Lower lobe of right lung (tissue), 2 donors: ENCODE data around the gene PLA2R1. TPM values are rescaled to one million over a fixed set of nuclear protein-coding genes. Genes with fewer than 3 reads are reported as not detected.

Source experiments
- ATAC-seq, 2 donors: fragments of 200-7000 bp; cut with Tn5 transposase; one replicate each; pipeline ENCODE4 v1.9.1; 2020 to 2022; ENCODE audit warnings: mild to moderate bottlenecking in 2 of 2, moderate library complexity in 2 of 2
- DNase-seq: peaks from one replicate; pipeline ENCODE4 v3.0.0-alpha.2; 2020
- H3K27ac ChIP-seq: fragments of 200-600 bp; one replicate; pipeline ENCODE4 v1.8.0; 2022
- H3K27me3 ChIP-seq: fragments of 200-600 bp; one replicate; pipeline ENCODE4 v1.8.0; 2022; ENCODE audit warnings: low read depth
- H3K36me3 ChIP-seq: fragments of 200-600 bp; one replicate; pipeline ENCODE4 v1.8.0; 2022; ENCODE audit warnings: mild to moderate bottlenecking
- H3K4me1 ChIP-seq: fragments of 200-600 bp; one replicate; pipeline ENCODE4 v1.8.0; 2022
- H3K4me3 ChIP-seq: fragments of 200-600 bp; one replicate; pipeline ENCODE4 v1.8.0; 2022; ENCODE audit warnings: mild to moderate bottlenecking
- H3K9me3 ChIP-seq: fragments of 200-600 bp; one replicate; pipeline ENCODE4 v1.8.0; 2022
- intact Hi-C: fragments of 100-400 bp; cut with DNase I; formaldehyde crosslinking; loops from one replicate; pipeline ENCODE4 v1.11.0; 2022
- total RNA-seq: library from RNA; stranded (reverse); fragmentation: NEBNext Ultra II Directional; extraction: Animal tissue kit (Norgen Biotek cat#: 25700); gene quantifications from one replicate; pipeline ENCODE4 v1.2.1, GENCODE V29; 2021
- TF ChIP-seq, protein P1 (sequence below): fragments of 200-600 bp; IDR thresholded peaks from one replicate; pipeline ENCODE4 v1.8.0; 2022; ENCODE audit warnings: antibody characterized with exemption, mild to moderate bottlenecking
- donor health status: DM: no; HTN: yes; CAD: no; lungs with severe emphysema.

Gene PLA2R1
- total RNA-seq, 1 donor from 2014 or later, result 5.6 TPM

DNA sequence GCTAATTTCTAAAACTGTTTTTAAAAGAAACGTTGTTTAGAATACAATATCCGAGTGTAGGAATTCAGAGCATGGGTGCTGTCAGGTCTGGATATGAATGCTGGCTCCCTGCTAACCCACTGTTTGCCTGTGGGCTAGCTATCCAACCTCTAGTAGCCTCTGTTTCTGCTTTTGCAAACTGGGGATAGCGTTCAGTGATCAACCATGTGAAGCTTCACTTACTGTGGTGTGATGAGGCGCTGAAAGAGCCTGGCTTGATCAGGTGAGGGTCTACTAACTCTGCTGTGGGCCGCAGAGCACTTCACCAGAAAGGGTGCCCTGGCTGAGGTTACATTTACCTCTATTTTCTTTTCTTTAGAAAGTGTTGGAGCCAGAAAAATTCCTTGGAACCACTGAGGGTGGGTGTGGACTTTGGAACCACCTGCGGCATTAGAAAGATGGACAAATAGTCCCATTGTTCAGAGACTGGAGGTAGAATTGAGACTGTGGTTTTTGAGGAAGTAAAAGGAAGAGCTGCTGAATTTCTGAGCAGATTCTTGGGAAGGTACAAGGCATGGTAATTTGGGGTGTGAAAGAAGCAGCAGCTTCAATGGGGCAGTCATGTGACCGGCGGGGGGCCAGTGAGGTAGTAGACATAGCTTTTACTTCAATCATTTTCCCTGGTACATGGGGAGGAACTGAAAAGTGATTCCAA is 168.1 kb downstream of the PLA2R1 start:
- TF ChIP-seq, protein P1, sequence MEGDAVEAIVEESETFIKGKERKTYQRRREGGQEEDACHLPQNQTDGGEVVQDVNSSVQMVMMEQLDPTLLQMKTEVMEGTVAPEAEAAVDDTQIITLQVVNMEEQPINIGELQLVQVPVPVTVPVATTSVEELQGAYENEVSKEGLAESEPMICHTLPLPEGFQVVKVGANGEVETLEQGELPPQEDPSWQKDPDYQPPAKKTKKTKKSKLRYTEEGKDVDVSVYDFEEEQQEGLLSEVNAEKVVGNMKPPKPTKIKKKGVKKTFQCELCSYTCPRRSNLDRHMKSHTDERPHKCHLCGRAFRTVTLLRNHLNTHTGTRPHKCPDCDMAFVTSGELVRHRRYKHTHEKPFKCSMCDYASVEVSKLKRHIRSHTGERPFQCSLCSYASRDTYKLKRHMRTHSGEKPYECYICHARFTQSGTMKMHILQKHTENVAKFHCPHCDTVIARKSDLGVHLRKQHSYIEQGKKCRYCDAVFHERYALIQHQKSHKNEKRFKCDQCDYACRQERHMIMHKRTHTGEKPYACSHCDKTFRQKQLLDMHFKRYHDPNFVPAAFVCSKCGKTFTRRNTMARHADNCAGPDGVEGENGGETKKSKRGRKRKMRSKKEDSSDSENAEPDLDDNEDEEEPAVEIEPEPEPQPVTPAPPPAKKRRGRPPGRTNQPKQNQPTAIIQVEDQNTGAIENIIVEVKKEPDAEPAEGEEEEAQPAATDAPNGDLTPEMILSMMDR, result no peak
- H3K36me3 ChIP-seq, result no peaks in the 10 kb centered on the region
- DNase-seq (no peak), ATAC-seq (no peak)
- intact Hi-C loops, result no loop called here
- no peak overlapping the region for H3K27ac ChIP-seq
- H3K4me3 ChIP-seq, result no peak overlapping the region
- no peaks in the 10 kb centered on the region for H3K9me3 ChIP-seq
- H3K4me1 ChIP-seq, result no peaks in the 10 kb centered on the region
- no peaks in the 10 kb centered on the region for H3K27me3 ChIP-seq

DNA sequence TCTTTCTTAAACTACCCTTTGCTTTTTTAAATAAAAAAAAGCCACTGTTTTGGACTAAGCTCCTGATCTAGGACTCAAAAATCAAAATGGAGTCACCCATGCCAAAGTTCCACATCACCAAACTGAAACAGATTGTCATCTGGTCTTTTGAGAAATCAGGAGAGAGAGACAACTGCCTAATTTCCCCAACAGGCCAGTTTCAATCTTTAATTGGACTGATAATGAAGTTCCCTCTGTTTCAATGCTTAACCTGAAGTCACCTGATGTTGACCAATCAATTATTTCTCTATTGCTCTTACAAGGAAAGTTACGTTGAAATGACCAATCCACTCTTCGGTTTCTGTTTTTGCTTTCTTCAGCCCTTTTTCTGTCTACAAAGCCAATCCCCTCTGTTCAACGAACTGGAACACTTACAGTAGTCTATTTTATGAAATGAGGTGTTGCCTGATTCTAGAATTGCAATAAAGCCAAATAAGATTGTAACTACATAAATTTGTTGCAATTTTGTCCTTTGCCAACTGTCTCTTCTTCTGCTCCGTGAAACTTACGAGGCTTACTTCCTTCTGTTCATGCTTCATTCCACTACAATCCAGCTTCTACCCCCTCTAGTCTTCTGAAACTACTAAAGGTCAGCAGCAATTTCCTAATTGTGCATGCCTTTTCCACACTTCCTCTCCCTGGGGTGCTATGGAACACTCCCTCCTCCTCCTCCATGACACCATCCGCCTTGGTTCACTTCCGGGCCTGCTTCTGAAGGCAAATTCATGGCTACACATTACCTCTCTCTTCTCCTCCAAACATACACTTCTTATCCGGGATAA is 169.2 kb downstream of the PLA2R1 start:
- ATAC-seq, result peak; percentile 73 to 79
- intact Hi-C loops, result no loop called here

DNA sequence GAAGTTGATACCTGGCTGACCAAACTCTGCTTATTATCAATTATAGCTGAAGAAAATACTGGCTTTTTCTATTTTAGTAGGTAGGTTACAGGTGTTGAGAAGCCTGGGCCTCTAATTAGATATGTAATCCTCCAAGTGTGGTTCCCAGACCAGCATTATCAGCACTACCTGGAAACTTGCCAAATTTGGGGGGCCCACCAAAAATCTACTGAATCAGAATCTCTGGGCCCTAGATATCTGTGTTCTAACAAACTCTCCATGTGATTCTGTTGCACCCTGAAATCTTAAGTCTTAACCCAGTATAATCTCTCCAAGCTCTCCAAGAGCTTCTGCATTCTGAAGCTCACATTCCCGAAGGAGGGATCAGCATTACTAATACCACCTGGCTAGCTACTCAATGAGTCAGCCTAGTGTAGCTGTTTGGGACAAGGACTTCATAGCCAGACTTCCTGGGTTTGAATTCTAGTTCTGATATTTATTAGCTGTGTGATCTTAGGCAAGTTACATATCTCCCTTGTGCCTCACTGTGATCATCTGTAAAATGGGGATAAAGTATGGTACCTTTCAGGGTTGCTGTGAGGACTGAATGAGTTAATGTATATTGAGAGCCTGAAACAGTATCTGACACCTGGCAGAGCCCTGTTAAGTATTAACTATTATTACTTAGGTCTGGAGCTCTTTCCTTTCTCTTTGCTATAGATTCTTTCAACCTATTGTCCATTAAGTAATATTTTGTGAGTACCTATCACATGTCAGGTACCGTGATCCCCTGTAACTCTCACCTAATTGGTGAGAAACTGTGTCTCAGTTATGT is 170.3 kb downstream of the PLA2R1 start:
- no peak for ATAC-seq
- Histone ChIP-seq H3K27ac (no peak overlapping the region), H3K4me3 (no peak overlapping the region), H3K27me3 (no peaks in the 10 kb centered on the region), H3K36me3 (no peaks in the 10 kb centered on the region), H3K4me1 (no peaks in the 10 kb centered on the region), H3K9me3 (no peaks in the 10 kb centered on the region)
- TF ChIP-seq, protein P1, result no peak
- no peak for DNase-seq
- intact Hi-C loops, result no loop called here

More for the DNA sequence above, 169.2 kb downstream of the PLA2R1 start:
- H3K4me1 ChIP-seq, result no peaks in the 10 kb centered on the region
- H3K36me3 ChIP-seq, result no peaks in the 10 kb centered on the region
- no peak for DNase-seq
- H3K27me3 ChIP-seq, result no peaks in the 10 kb centered on the region
- TF ChIP-seq, protein P1, result no peak
- H3K27ac ChIP-seq, result peak overlapping the region; percentile 24
- H3K9me3 ChIP-seq, result no peaks in the 10 kb centered on the region
- H3K4me3 ChIP-seq, result no peak overlapping the region

DNA sequence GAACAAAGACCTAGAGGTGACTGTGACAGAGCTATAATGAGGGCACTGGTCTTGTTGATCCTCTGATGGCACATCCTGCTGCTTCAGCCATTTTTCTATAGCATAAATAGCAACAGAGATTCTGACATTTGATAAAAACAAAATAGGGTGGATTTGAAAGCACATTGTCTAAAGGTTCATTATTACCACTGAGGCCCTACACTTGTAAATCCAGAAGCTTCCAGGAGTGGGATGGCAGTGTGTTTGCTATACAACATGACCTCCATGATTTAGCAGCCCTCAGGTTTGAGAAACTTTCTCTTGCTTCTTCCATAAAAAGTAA is 171.2 kb downstream of the PLA2R1 start:
- Histone ChIP-seq H3K27me3 (no peaks in the 10 kb centered on the region), H3K9me3 (no peaks in the 10 kb centered on the region), H3K27ac (no peak overlapping the region), H3K4me1 (no peaks in the 10 kb centered on the region), H3K4me3 (no peak overlapping the region), H3K36me3 (peaks cover under 1% of the 10 kb centered on the region)
- no peak for ATAC-seq
- TF ChIP-seq, protein P1, result no peak
- intact Hi-C loops, result no loop called here
- no peak for DNase-seq

DNA sequence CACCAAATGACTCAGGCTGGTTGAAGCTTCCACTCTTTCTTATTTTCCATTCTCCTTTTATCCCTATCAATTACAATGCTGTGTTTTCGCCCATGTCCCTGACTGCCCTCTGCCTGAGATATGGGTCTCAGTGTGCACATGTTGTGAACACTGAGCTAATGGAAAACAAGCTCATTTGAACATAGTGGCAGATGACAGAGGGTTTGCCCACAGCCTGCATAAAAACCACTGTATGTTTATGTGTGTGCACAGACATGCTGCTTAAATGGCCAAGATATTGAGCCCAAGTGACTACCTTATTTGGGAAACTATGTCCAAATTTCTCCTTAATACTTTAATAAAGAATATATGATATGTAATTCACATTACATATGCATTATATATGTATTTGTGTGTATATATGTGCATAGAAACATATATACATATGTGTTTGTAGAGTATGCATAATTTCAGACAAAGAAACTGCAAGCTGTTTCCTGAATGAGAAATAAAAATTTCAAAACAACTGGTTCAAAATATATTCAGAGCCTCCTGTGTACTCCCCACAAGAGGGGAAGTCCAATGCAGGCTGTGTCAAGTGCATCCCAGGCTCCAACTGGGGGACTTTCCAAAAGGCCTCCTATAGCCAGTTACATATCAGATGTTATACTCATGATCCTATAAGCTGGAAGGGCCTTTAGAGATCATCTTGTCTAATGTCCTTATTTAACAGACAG is 171.7 kb downstream of the PLA2R1 start:
- no peak overlapping the region for H3K27ac ChIP-seq
- H3K36me3 ChIP-seq, result peaks cover 5% of the 10 kb centered on the region
- ATAC-seq (no peak), DNase-seq (no peak)
- intact Hi-C loops, result no loop called here
- no peak overlapping the region for H3K4me3 ChIP-seq
- no peaks in the 10 kb centered on the region for H3K27me3 ChIP-seq
- no peaks in the 10 kb centered on the region for H3K4me1 ChIP-seq
- TF ChIP-seq, protein P1, result no peak
- no peaks in the 10 kb centered on the region for H3K9me3 ChIP-seq
